ENCODE results near the gene NFYA. TPM values are rescaled to one million over a fixed set of nuclear protein-coding genes. Genes with fewer than 3 reads are reported as not detected.

Gene NFYA
- total RNA-seq, 2 experiments from 2014 or later = 26.7 to 27.3 TPM

DNA sequence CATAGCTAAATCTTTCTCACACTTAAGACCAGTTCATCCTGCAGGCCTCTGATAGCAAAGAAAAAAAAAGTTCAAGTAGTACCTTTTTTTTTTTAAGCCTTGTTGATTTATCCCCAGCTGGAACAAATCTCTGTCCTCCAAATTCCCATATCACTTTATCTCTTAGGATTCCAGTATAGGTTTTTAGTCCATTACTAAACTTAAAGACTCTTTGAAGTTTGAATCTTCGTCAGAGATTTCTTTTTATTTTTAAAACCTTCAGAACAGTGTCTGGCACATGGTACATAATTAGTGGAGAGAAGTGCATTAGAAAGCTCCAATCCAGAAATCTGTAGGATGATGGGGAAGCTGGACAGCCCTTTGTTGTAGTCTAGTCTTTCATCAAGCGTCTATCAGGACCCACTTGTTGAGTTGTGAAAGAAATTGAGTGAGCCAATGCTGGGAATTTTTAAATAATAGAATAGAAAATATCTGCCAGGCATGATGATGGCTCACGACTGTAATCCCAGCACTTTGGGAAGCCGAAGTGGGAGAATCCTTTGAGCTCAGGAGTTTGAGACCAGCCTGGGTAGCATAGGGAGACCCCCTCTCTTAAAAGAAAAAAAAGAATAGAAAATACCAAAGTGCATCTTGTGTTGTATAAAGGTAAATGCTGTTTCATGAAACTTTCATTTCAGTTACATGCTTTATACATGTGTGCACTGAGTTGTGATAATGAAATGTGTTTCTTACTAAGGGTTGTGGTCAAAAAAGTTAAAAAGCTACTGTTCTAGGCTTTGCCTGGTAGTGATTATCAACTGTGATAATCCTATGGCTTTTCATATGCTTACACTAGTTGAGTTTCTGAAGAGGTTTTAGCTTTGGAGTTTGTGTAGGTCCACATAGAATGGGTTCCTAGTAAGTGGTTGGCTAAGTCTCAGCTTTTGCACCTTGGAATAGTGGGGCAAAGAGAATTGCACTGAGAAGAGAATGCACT lies 3.2 kb downstream of the NFYA start:
- DNase-seq (no peak), ATAC-seq (ENCODE audit: poor library complexity) (no peak)
- Mint-ChIP-seq H3K27ac (peak overlapping the region; percentile 88), H3K27me3 (no peaks in the 10 kb centered on the region), H3K4me1 (ENCODE audit: low read depth) (peaks cover 71% of the 10 kb centered on the region), H3K36me3 (ENCODE audit: low read depth) (peaks cover 49% of the 10 kb centered on the region), H3K4me3 (peak overlapping the region; percentile 93), H3K9me3 (no peaks in the 10 kb centered on the region)
- Histone ChIP-seq H3K27ac (ENCODE audit: low read depth in 1 of 2, low read length in 2 of 2) (peak overlapping the region in 1 of 2 donors; percentile 1), H3K4me3 (ENCODE audit: low read length) (no peak overlapping the region), H3K9me3 (ENCODE audit: control insufficient read depth in 1 of 2, insufficient read depth in 1 of 2, low read length in 2 of 2) (no peaks in the 10 kb centered on the region), H3K27me3 (ENCODE audit: control insufficient read depth in 1 of 2, insufficient read depth in 2 of 2, low read length in 2 of 2) (no peaks in the 10 kb centered on the region), H3K36me3 (ENCODE audit: insufficient read depth, low read length) (peaks cover 18% of the 10 kb centered on the region), H3K4me1 (ENCODE audit: insufficient read depth, low read length) (peaks cover 33% of the 10 kb centered on the region)
- ChIA-PET POLR2A (no interaction called here), CTCF (interaction anchor here (1.7 to 2.0 kb wide), 2 partner anchors 48 to 106 kb away, joined by 4 read pairs; no protein-coding TSS in a partner anchor)
- intact Hi-C loops (cut with DNase I, micrococcal nuclease) = loop anchor here in 1 of 2 experiments (5.0 to 10.0 kb wide), 2 partner anchors 241 to 1961 kb away; partner anchors contain the start of gene SAYSD1
- TF ChIP-seq, protein P1, sequence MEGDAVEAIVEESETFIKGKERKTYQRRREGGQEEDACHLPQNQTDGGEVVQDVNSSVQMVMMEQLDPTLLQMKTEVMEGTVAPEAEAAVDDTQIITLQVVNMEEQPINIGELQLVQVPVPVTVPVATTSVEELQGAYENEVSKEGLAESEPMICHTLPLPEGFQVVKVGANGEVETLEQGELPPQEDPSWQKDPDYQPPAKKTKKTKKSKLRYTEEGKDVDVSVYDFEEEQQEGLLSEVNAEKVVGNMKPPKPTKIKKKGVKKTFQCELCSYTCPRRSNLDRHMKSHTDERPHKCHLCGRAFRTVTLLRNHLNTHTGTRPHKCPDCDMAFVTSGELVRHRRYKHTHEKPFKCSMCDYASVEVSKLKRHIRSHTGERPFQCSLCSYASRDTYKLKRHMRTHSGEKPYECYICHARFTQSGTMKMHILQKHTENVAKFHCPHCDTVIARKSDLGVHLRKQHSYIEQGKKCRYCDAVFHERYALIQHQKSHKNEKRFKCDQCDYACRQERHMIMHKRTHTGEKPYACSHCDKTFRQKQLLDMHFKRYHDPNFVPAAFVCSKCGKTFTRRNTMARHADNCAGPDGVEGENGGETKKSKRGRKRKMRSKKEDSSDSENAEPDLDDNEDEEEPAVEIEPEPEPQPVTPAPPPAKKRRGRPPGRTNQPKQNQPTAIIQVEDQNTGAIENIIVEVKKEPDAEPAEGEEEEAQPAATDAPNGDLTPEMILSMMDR (IDR thresholded peaks at IDR 0.05) = no peak

DNA sequence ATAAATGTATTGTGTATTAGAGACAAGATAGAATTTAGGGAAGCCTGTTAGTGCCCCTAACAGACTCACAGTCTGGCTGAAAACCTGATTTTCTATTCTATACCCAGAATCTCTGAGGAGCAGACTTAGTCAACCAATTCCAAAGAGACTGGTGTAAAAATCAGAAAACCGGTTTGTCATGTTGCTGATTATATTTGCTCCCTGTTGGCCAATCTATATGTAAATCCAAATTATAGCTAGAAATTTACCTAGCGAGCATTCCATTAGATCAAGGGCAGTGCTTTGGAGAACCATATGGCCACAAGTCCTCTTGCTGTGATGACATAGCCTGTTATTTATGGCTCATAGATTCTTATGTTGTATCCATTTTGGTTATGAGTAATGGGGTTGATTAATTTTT lies 4.8 kb downstream of the NFYA start:
- Histone ChIP-seq H3K27me3 (ENCODE audit: control insufficient read depth in 1 of 2, insufficient read depth in 2 of 2, low read length in 2 of 2) (no peaks in the 10 kb centered on the region), H3K4me3 (ENCODE audit: low read length) (no peak overlapping the region), H3K4me1 (ENCODE audit: insufficient read depth, low read length) (peaks cover 29% of the 10 kb centered on the region), H3K36me3 (ENCODE audit: insufficient read depth, low read length) (peaks cover 27% of the 10 kb centered on the region), H3K9me3 (ENCODE audit: control insufficient read depth in 1 of 2, insufficient read depth in 1 of 2, low read length in 2 of 2) (no peaks in the 10 kb centered on the region), H3K27ac (ENCODE audit: low read depth in 1 of 2, low read length in 2 of 2) (no peak overlapping the region)
- POLR2A ChIA-PET = no interaction called here
- Mint-ChIP-seq H3K36me3 (ENCODE audit: low read depth) (peaks cover 51% of the 10 kb centered on the region), H3K27ac (no peak overlapping the region), H3K4me1 (ENCODE audit: low read depth) (peaks cover 72% of the 10 kb centered on the region), H3K9me3 (no peaks in the 10 kb centered on the region), H3K4me3 (no peak overlapping the region), H3K27me3 (no peaks in the 10 kb centered on the region)
- intact Hi-C loops (cut with DNase I, micrococcal nuclease) = loop anchor here in 1 of 2 experiments (5.0 to 10.0 kb wide), 2 partner anchors 240 to 1963 kb away; partner anchors contain the start of gene SAYSD1
- DNase-seq (no peak), ATAC-seq (ENCODE audit: poor library complexity) (no peak)
- TF ChIP-seq, protein P1 (IDR thresholded peaks at IDR 0.05) = no peak
- CTCF ChIA-PET = no interaction called here

DNA sequence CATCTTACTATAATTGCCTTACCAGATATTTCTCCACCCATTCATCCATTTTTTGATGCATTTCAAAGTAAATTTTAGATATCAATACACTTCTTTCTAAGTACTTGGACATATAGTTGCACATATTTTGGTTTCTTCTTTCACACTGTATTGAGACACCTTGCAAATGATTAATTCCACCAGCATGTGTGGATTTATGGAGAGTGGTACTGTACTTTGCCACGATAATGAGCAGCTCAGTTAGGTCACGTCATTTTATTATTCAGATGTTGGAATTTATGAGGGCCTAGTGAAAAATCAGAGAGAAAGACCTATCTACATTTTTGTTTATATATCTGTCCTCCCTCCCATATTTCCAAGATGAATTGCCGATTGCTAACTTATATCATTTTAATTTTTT lies 5.3 kb downstream of the NFYA start:
- TF ChIP-seq, protein P1 (IDR thresholded peaks at IDR 0.05) = no peak
- no peaks in the 10 kb centered on the region for H3K27me3 Mint-ChIP-seq
- ChIA-PET CTCF (no interaction called here), POLR2A (no interaction called here)
- H3K36me3 ChIP-seq (ENCODE audit: insufficient read depth, low read length) = peaks cover 30% of the 10 kb centered on the region
- intact Hi-C loops (cut with DNase I, micrococcal nuclease) = loop anchor here in 1 of 2 experiments (5.0 to 10.0 kb wide), 2 partner anchors 239 to 1963 kb away; partner anchors contain the start of gene SAYSD1
- no peak overlapping the region for H3K27ac ChIP-seq (ENCODE audit: low read depth in 1 of 2, low read length in 2 of 2)
- DNase-seq (no peak), ATAC-seq (ENCODE audit: poor library complexity) (no peak)
- no peaks in the 10 kb centered on the region for H3K9me3 ChIP-seq (ENCODE audit: control insufficient read depth in 1 of 2, insufficient read depth in 1 of 2, low read length in 2 of 2)
- no peaks in the 10 kb centered on the region for H3K9me3 Mint-ChIP-seq
- H3K27me3 ChIP-seq (ENCODE audit: control insufficient read depth in 1 of 2, insufficient read depth in 2 of 2, low read length in 2 of 2) = no peaks in the 10 kb centered on the region
- H3K4me1 Mint-ChIP-seq (ENCODE audit: low read depth) = peaks cover 77% of the 10 kb centered on the region
- peaks cover 29% of the 10 kb centered on the region for H3K4me1 ChIP-seq (ENCODE audit: insufficient read depth, low read length)
- H3K4me3 ChIP-seq (ENCODE audit: low read length) = no peak overlapping the region
- peaks cover 53% of the 10 kb centered on the region for H3K36me3 Mint-ChIP-seq (ENCODE audit: low read depth)
- no peak overlapping the region for H3K27ac Mint-ChIP-seq
- H3K4me3 Mint-ChIP-seq = no peak overlapping the region
